ENCODE results near the gene CASQ2.

Gene CASQ2

DNA sequence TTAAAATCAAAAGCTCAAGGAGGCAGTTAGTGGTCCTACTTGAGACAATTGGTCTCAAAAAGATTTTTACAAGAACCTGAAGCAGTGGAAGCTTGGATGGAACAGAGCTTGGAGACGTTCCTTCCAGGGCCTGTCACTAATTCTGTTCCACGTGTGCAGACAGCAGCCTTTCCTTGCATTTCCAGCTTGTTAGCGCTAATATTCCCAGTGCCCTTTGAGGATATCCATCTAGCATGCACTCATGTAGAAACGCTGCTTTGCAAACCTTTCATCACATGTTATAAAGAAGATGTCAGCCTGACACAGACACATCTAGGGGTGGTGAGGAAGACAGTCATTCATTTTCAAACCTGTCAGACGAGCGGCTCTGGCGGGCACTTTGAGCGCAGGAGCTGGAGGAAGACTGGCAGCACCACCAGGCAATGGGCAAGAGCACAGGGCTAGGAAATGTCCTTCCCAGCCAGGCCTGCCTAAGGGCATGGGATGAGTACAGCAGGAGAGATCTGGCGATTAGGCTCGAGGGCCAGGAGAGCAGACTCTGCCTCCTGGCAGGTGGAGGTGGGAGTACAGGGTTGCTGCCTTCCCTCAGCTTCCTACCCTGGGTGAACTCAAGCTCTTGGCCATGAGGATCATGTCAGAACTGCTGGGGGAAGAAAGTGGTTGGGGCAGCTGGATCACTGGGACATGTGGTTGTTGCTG is 55.5 kb downstream of the CASQ2 start:
- in situ Hi-C loops (cut with MboI; ENCODE audit: low pct_unique_long_range_greater_than_20kb, low sequenced_read_pairs, unreplicated experiment): no loop called here
- TF ChIP-seq, protein P1, sequence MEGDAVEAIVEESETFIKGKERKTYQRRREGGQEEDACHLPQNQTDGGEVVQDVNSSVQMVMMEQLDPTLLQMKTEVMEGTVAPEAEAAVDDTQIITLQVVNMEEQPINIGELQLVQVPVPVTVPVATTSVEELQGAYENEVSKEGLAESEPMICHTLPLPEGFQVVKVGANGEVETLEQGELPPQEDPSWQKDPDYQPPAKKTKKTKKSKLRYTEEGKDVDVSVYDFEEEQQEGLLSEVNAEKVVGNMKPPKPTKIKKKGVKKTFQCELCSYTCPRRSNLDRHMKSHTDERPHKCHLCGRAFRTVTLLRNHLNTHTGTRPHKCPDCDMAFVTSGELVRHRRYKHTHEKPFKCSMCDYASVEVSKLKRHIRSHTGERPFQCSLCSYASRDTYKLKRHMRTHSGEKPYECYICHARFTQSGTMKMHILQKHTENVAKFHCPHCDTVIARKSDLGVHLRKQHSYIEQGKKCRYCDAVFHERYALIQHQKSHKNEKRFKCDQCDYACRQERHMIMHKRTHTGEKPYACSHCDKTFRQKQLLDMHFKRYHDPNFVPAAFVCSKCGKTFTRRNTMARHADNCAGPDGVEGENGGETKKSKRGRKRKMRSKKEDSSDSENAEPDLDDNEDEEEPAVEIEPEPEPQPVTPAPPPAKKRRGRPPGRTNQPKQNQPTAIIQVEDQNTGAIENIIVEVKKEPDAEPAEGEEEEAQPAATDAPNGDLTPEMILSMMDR (IDR thresholded peaks at IDR 0.05; ENCODE audit: extremely low read depth, insufficient read depth, missing control alignments): no peak
- DNase-seq (ENCODE audit: low spot score): no peak

DNA sequence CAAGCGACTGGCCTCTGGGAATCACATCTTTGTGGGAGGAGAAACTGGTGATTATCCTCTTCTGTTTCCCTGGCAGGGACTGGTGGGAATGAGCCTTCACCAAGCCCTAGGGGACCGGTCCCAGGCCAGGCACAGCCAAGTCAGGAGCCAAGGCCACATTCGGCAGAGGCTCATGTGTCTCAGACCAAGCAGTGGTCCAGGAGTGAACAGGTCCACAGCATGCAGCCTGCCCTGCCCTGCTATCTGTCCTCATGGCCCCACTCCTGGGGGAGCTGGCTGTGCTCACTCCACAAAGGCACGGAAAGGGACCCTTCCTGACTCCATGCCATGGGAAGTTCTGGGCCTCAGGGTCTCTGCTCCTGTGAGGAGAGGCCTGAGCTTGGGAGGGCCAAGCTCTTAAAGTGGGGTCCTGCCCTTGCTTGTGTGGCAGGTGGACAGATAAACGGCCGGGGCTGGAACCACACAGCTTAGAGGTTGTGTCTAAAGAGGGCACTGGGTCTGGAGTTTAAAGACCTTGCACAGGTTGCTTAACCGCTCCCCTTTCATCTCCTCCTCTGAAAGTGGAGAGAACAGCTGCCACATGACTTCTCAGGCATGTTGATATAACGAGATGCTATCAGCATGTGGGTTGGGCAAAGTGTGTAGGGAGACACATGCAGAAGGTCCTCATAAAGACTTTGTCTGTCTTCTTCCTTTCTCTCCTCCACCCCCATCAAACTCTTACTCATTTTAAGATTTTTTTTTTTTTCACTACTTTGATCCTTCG is 57.5 kb downstream of the CASQ2 start:
- DNase-seq (ENCODE audit: low spot score): no peak
- TF ChIP-seq, protein P1 (IDR thresholded peaks at IDR 0.05; ENCODE audit: extremely low read depth, insufficient read depth, missing control alignments): no peak
- in situ Hi-C loops (cut with MboI; ENCODE audit: low pct_unique_long_range_greater_than_20kb, low sequenced_read_pairs, unreplicated experiment): no loop called here

DNA sequence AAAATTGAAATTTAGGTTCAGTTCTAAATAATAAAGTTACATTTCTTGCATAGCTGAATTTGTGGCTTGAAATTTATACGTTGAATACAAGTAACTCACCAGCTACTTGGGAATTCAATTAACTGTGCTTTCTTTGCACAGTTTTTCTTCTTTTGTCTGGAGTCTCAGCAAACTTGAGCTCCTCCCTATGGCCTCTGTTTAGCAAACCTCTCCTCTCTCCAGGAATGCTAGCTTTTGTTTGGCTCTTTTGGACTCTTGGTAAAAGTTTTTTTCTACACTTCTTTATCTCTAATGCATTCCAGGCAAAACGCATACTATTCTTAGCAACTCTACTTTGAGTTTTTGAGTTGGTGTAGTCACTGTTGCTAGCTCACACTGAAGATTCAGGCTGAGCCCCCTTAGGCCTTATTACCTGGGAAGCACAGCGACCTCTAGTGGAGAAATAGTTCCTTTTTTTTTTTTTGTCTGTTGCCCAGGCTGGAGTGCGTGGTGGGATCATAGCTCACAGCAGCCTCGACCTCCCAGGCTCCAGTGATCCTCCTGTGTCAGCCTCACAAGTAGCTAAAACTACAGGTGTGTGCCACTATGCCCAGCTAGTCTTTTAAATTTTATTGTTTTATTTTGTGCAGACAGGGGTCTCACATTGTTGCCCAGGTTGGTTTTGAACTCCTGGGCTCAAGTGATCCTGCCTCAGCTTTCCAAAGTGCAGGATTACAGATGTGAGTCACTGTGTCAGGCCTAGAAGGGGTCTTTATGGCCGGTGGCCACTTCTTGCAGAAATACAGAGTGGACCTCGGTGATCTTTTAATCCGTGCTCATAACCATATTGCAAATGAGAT is 61.7 kb downstream of the CASQ2 start:
- peak; percentile 41 for DNase-seq (ENCODE audit: low spot score)
- in situ Hi-C loops (cut with MboI; ENCODE audit: low pct_unique_long_range_greater_than_20kb, low sequenced_read_pairs, unreplicated experiment): loop anchor here (10.0 kb wide), 1 partner anchor 92 kb away; no protein-coding TSS in a partner anchor
- TF ChIP-seq, protein P1 (IDR thresholded peaks at IDR 0.05; ENCODE audit: extremely low read depth, insufficient read depth, missing control alignments): peak; percentile 62

DNA sequence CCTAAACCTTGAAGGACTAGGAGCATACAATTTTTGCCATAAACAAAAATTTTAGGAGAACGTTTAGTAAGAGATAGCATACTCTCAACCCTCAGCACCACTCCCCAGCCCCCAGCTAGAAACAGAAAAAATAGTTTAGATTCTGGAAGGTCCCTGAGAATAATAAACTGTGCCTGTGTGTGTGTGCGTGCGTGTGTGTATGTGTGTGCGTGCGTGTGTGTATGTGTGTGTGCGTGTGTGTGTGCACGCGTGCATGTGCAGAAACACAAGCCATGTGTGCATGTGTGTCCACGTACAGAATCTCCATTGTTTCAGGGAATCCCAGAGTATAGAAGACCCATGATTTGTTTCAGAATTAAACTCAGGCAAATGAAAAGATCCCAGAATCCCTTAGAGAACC is 62.6 kb downstream of the CASQ2 start:
- in situ Hi-C loops (cut with MboI; ENCODE audit: low pct_unique_long_range_greater_than_20kb, low sequenced_read_pairs, unreplicated experiment): loop anchor here (10.0 kb wide), 1 partner anchor 91 kb away; no protein-coding TSS in a partner anchor
- DNase-seq (ENCODE audit: low spot score): no peak
- TF ChIP-seq, protein P1 (IDR thresholded peaks at IDR 0.05; ENCODE audit: extremely low read depth, insufficient read depth, missing control alignments): no peak

DNA sequence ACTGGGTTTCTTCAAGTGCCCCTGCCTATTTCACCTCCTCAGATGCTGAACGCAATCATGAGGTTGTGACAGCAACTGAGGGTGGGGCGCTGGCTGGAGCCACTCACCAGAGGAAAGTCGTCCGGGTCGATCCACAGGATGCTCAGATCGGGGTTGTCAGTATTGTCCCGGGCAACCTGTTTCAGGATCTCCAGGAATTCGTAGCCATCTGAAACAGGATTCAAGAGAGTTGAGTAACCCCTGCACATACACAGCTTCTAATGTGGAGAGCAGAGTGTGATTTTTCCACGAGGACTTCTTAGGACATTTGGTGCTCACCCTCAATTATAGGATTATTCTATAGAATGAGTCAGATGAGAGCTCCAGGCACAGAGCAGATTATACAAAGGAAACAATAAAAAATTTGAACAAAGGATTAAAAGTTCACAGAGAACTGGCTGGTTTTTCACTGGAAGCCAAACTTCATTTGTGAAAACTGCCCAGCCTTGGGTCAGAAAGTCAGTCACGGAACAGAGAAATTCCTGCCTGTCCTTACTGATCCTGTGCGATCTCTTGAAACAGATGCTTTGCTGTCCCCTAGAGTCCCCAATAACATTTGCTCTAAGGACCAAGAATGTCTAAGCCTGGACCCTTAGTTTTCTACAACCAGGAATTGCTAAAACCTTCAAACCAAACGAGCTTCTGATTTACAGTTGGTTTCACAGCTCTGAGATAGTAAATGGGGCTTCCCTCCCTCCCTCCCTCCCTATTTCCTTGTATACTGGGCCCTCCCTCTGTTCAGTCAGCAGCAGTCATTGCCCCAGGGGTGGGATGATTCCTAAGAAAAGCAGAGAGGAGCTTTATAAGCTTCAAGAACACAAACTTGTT is 63.2 kb downstream of the CASQ2 start:
- DNase-seq (ENCODE audit: low spot score): no peak
- TF ChIP-seq, protein P1 (IDR thresholded peaks at IDR 0.05; ENCODE audit: extremely low read depth, insufficient read depth, missing control alignments): no peak
- in situ Hi-C loops (cut with MboI; ENCODE audit: low pct_unique_long_range_greater_than_20kb, low sequenced_read_pairs, unreplicated experiment): loop anchor here (10.0 kb wide), 1 partner anchor 91 kb away; no protein-coding TSS in a partner anchor

Measured in GM13977 (cell line).